Fibroblast of lung (primary cell): Measurements from ENCODE around the gene MLF2. TPM values are rescaled to one million over a fixed set of nuclear protein-coding genes. Genes with fewer than 3 reads are reported as not detected.

Source experiments
- DNase-seq, 2 donors: peaks; one replicate each; pipeline versions ENCODE4 v3.0.0 to v3.0.0-alpha.2; 2010; ENCODE audit warnings: low read depth in 2 of 2
- H2AFZ ChIP-seq: 2 replicates; pipeline ENCODE4 v1.5.1; 2012; ENCODE audit warnings: low read length, control low read depth, inconsistent platforms
- H3K27ac ChIP-seq: 2 replicates; pipeline ENCODE4 v1.5.1; 2011; ENCODE audit warnings: low read length, control low read depth; ENCODE audit not compliant: insufficient read depth
- H3K27me3 ChIP-seq: 2 replicates; pipeline ENCODE4 v1.5.1; 2011; ENCODE audit warnings: mild to moderate bottlenecking, low read length; ENCODE audit not compliant: control insufficient read depth, insufficient read depth
- H3K36me3 ChIP-seq: 2 replicates; pipeline ENCODE4 v1.5.1; 2011; ENCODE audit warnings: low read length; ENCODE audit not compliant: control insufficient read depth, insufficient read depth
- H3K4me1 ChIP-seq: 2 replicates; pipeline ENCODE4 v1.5.1; 2011; ENCODE audit warnings: low read length; ENCODE audit not compliant: control insufficient read depth, insufficient read depth; ENCODE audit errors: extremely low read depth
- H3K4me2 ChIP-seq: 2 replicates; pipeline ENCODE4 v1.5.1; 2011; ENCODE audit warnings: low read length, control low read depth; ENCODE audit not compliant: insufficient read depth; ENCODE audit errors: extremely low read depth
- H3K4me3 ChIP-seq, 4 experiments: fragments of 200-600 bp in 1 of 4; sonication (generic) in 1 of 4; replicated peaks in 1 of 4; 2 replicates each; pipeline ENCODE4 v1.5.1; 2011 to 2016; ENCODE audit warnings: low read length in 4 of 4, low read depth in 3 of 4, mild to moderate bottlenecking in 3 of 4, control low read depth in 2 of 4, inconsistent platforms in 1 of 4, mixed read lengths in 1 of 4; ENCODE audit not compliant: insufficient read depth in 1 of 4; ENCODE audit errors: control extremely low read depth in 1 of 4
- H3K79me2 ChIP-seq: 2 replicates; pipeline ENCODE4 v1.5.1; 2012; ENCODE audit warnings: mild to moderate bottlenecking, low read length, inconsistent platforms; ENCODE audit not compliant: control insufficient read depth, insufficient read depth
- H3K9ac ChIP-seq: 2 replicates; pipeline ENCODE4 v1.5.1; 2011; ENCODE audit warnings: mild to moderate bottlenecking, low read length, control low read depth; ENCODE audit not compliant: insufficient read depth
- H3K9me3 ChIP-seq: 2 replicates; pipeline ENCODE4 v1.5.1; 2012; ENCODE audit warnings: low read depth, low read length; ENCODE audit not compliant: control insufficient read depth, insufficient read depth
- H4K20me1 ChIP-seq: 2 replicates; pipeline ENCODE4 v1.5.1; 2011; ENCODE audit warnings: low read length; ENCODE audit not compliant: control insufficient read depth, insufficient read depth; ENCODE audit errors: extremely low read depth
- CTCF ChIP-seq, 2 donors: IDR thresholded peaks in 1 of 2; conservative IDR thresholded peaks in 1 of 2; 1 replicate in 1 of 2; 2 replicates in 1 of 2; pipeline ENCODE4 v1.5.1; 2011 to 2012; ENCODE audit warnings: low read length in 2 of 2, control low read depth in 1 of 2, inconsistent platforms in 1 of 2, low read depth in 1 of 2, mild to moderate bottlenecking in 1 of 2
- EZH2 ChIP-seq: IDR thresholded peaks from 2 replicates; pipeline ENCODE4 v1.5.1; 2012; ENCODE audit warnings: low read length, control low read depth, mild to moderate bottlenecking; ENCODE audit errors: missing control alignments
- polyA plus RNA-seq, 2 donors: library from polyadenylated mRNA; depleted of rRNA in 1 of 2; stranded (reverse) in 1 of 2; unstranded in 1 of 2; fragments of >200 nt; gene quantifications; 2 replicates each; pipeline ENCODE4 v1.2.1, GENCODE V29; 2011 to 2012; ENCODE audit warnings: missing spikeins in 1 of 2
- total RNA-seq: library from RNA; depleted of rRNA; stranded (reverse); fragments of >200 nt; gene quantifications from 2 replicates; pipeline ENCODE4 v1.2.1, GENCODE V29; 2014

The MLF2 gene
- total and polyA plus RNA-seq, 2 donors (not counting 1 experiment from before 2014, with no cell fraction given) = 106 to 289 TPM

GRCh38 chr12:6736754-6737153 lies 16.2 kb downstream of the MLF2 start:
- DNase-seq = no peak
- Histone ChIP-seq H3K27me3 (no peaks in the 10 kb centered on the region), H3K9ac (no peak overlapping the region), H3K4me3 (no peak overlapping the region), H3K9me3 (no peaks in the 10 kb centered on the region), H4K20me1 (no peaks in the 10 kb centered on the region), H3K36me3 (peaks cover 1% of the 10 kb centered on the region), H3K79me2 (no peaks in the 10 kb centered on the region), H3K4me2 (no peak overlapping the region), H3K4me1 (peaks cover 6% of the 10 kb centered on the region), H3K27ac (no peak overlapping the region), H2AFZ (no peak overlapping the region)
- TF ChIP-seq EZH2 (no peak), CTCF (conservative IDR thresholded peaks at IDR 0.05 in 1 of 2, IDR thresholded peaks at IDR 0.05 in 1 of 2; ENCODE audit: low read depth in 1 of 2, low read length in 2 of 2) (no peak)

- Histone ChIP-seq H3K4me2 (peak overlapping the region; percentile 4), H3K27ac (no peak overlapping the region), H3K79me2 (no peaks in the 10 kb centered on the region), H2AFZ (no peak overlapping the region), H3K4me3 (no peak overlapping the region), H3K4me1 (peaks cover 6% of the 10 kb centered on the region), H4K20me1 (no peaks in the 10 kb centered on the region), H3K36me3 (peaks cover 5% of the 10 kb centered on the region), H3K9me3 (no peaks in the 10 kb centered on the region), H3K27me3 (no peaks in the 10 kb centered on the region), H3K9ac (no peak overlapping the region)
- DNase-seq = peak; percentile 58 to 65
- TF ChIP-seq CTCF (conservative IDR thresholded peaks at IDR 0.05 in 1 of 2, IDR thresholded peaks at IDR 0.05 in 1 of 2; ENCODE audit: low read depth in 1 of 2, low read length in 2 of 2) = peak; percentile 69 to 77
- TF ChIP-seq EZH2 = no peak
These were observed 17.3 kb downstream of the MLF2 start for GRCh38 chr12:6735448-6736191.

DNA sequence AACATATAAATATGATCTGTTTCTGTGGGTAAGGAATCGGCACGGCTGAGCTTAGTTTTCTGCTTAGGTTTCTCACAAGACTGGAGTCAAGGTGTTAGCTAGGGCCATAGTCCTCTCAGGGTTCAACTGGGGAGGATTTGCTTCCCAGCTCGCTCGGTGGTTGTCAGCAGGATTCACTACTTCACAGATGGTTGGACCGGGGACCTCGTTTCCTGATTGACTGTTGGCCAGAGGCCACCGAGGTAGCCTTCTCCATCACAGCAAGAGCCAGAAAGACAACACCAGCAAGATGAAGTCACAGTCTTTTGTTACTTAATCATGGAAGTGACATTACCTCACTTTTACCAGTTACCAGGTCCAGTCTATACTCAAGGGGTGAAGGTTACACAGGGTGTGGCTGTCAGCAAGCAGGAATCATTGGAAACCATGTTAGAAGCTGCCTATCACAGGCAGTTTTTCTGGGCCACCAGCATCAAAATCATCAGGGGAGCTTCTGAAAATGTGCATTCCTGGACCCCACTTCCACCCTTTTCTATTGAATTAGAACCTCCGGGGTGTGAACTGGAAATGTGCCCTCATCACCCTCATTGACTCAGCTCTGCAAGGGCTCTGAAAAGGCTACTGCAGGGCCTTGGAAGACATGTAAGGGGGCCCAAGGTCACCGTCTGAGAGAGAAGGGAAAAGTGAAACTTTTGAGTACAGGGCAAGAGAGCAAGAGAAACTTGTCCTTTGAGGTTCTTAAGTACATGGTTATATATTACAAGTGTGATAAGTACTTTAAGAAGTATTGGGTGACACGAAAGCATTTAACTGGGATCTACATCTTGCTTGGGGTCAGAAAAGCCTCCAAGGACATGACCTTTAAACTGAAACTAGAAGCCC lies 18.2 kb downstream of the MLF2 start:
- H2AFZ ChIP-seq = no peak overlapping the region
- H3K4me2 ChIP-seq = no peak overlapping the region
- no peak for DNase-seq
- no peak overlapping the region for H3K9ac ChIP-seq
- TF ChIP-seq CTCF (conservative IDR thresholded peaks at IDR 0.05 in 1 of 2, IDR thresholded peaks at IDR 0.05 in 1 of 2; ENCODE audit: low read depth in 1 of 2, low read length in 2 of 2) (no peak), EZH2 (no peak)
- H3K27ac ChIP-seq = no peak overlapping the region
- H3K4me1 ChIP-seq = peaks cover 6% of the 10 kb centered on the region
- H3K36me3 ChIP-seq = peaks cover 11% of the 10 kb centered on the region
- no peaks in the 10 kb centered on the region for H3K27me3 ChIP-seq
- H3K79me2 ChIP-seq = no peaks in the 10 kb centered on the region
- no peak overlapping the region for H3K4me3 ChIP-seq
- no peaks in the 10 kb centered on the region for H3K9me3 ChIP-seq
- H4K20me1 ChIP-seq = no peaks in the 10 kb centered on the region
